Measurements from ENCODE around the gene POMGNT2.

- no peak for TF ChIP-seq POLR2A (IDR thresholded peaks at IDR 0.05)
- TF ChIP-seq POLR2AphosphoS5 (IDR thresholded peaks at IDR 0.05) = no peak
- TF ChIP-seq CTCF (IDR thresholded peaks at IDR 0.05) = no peak
Observed at GRCh38 chr3:43036621-43037423, 69.1 kb downstream of the POMGNT2 start.
